ENCODE data around the gene BCKDHA.

- TF ChIP-seq POLR2A (IDR thresholded peaks at IDR 0.05): no peak
- TF ChIP-seq, protein P1, sequence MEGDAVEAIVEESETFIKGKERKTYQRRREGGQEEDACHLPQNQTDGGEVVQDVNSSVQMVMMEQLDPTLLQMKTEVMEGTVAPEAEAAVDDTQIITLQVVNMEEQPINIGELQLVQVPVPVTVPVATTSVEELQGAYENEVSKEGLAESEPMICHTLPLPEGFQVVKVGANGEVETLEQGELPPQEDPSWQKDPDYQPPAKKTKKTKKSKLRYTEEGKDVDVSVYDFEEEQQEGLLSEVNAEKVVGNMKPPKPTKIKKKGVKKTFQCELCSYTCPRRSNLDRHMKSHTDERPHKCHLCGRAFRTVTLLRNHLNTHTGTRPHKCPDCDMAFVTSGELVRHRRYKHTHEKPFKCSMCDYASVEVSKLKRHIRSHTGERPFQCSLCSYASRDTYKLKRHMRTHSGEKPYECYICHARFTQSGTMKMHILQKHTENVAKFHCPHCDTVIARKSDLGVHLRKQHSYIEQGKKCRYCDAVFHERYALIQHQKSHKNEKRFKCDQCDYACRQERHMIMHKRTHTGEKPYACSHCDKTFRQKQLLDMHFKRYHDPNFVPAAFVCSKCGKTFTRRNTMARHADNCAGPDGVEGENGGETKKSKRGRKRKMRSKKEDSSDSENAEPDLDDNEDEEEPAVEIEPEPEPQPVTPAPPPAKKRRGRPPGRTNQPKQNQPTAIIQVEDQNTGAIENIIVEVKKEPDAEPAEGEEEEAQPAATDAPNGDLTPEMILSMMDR (IDR thresholded peaks at IDR 0.05): no peak
Measured at GRCh38 chr19:41377977-41378709, 19.5 kb upstream of the BCKDHA start.

Measured in lower leg skin (tissue), 3 donors.